Prostate gland (tissue), 2 donors: ENCODE data around the gene DDX49.

ENCODE experiments used
- POLR2A ChIP-seq: fragments of 450-650 bp; IDR thresholded peaks from one replicate; pipeline ENCODE4 v1.6.1; 2016; ENCODE audit warnings: antibody characterized with exemption, mild to moderate bottlenecking
- TF ChIP-seq, protein P1 (sequence below), 4 experiments: fragments of 200-600 bp in 2 of 4; fragments of 450-650 bp in 2 of 4; sonication (generic) in 2 of 4; IDR thresholded peaks; 1 replicate in 3 of 4; 2 replicates in 1 of 4; pipeline ENCODE4 v1.5.1; 2016 to 2019; ENCODE audit warnings: antibody characterized with exemption in 4 of 4, mild to moderate bottlenecking in 2 of 4, moderate library complexity in 2 of 4

DNA sequence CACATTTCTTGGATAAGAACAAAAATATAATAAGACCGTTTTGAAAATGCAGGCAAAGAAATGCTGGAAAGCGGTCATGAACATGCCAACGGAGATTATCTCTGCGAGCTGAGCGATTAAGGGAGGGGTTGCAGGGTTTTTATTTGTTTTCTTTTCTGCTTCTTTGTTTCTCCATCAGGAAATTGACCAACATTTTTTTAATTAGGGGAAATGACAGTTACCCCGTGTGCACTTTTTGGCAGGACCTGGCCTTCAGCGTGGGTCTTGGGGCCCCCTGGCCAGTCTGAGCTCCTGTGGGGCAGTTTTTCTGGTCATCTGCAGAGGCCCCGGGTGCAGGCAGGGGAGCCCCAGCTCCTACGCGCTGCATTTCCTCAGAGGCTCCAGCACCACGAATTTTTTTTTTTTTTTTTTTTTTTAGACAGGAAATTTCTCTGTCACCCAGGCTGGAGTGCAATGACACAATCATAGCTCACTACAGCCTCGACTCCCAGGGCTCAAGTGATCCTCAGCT, 52.8 kb downstream of the DDX49 start:
- TF ChIP-seq, protein P1, sequence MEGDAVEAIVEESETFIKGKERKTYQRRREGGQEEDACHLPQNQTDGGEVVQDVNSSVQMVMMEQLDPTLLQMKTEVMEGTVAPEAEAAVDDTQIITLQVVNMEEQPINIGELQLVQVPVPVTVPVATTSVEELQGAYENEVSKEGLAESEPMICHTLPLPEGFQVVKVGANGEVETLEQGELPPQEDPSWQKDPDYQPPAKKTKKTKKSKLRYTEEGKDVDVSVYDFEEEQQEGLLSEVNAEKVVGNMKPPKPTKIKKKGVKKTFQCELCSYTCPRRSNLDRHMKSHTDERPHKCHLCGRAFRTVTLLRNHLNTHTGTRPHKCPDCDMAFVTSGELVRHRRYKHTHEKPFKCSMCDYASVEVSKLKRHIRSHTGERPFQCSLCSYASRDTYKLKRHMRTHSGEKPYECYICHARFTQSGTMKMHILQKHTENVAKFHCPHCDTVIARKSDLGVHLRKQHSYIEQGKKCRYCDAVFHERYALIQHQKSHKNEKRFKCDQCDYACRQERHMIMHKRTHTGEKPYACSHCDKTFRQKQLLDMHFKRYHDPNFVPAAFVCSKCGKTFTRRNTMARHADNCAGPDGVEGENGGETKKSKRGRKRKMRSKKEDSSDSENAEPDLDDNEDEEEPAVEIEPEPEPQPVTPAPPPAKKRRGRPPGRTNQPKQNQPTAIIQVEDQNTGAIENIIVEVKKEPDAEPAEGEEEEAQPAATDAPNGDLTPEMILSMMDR (IDR thresholded peaks at IDR 0.05) = no peak
- TF ChIP-seq POLR2A = no peak
